Lung (tissue), 12 donors: ENCODE results near the gene DHRS3. TPM values are rescaled to one million over a fixed set of nuclear protein-coding genes. Genes with fewer than 3 reads are reported as not detected.

ENCODE experiments used
- ATAC-seq: fragments of 200-7000 bp; cut with Tn5 transposase; one replicate; pipeline ENCODE4 v1.9.1; 2020; ENCODE audit warnings: moderate number of reproducible peaks; ENCODE audit not compliant: insufficient read depth, low FRiP score
- DNase-seq, 3 donors: peaks; one replicate each; pipeline ENCODE4 v3.0.0-alpha.2; 2013 to 2017
- H3K27ac ChIP-seq, 2 donors: one replicate each; pipeline ENCODE4 v1.5.1; 2013; ENCODE audit warnings: mild to moderate bottlenecking in 2 of 2, moderate library complexity in 2 of 2, control low read depth in 1 of 2, inconsistent platforms in 1 of 2, low read depth in 1 of 2, low read length in 1 of 2
- H3K27me3 ChIP-seq, 3 donors: one replicate each; pipeline ENCODE4 v1.5.1; 2013; ENCODE audit warnings: low read length in 2 of 3; ENCODE audit not compliant: control insufficient read depth in 3 of 3, insufficient read depth in 3 of 3
- H3K36me3 ChIP-seq, 4 donors: one replicate each; pipeline ENCODE4 v1.5.1; 2013; ENCODE audit warnings: low read length in 4 of 4, mild to moderate bottlenecking in 1 of 4, moderate library complexity in 1 of 4; ENCODE audit not compliant: control insufficient read depth in 4 of 4, insufficient read depth in 4 of 4
- H3K4me1 ChIP-seq, 5 donors: one replicate each; pipeline ENCODE4 v1.5.1; 2013; ENCODE audit warnings: low read length in 5 of 5, mild to moderate bottlenecking in 2 of 5, moderate library complexity in 1 of 5; ENCODE audit not compliant: control insufficient read depth in 5 of 5, insufficient read depth in 5 of 5
- H3K4me3 ChIP-seq: one replicate; pipeline ENCODE4 v1.5.1; 2013; ENCODE audit warnings: mild to moderate bottlenecking, control low read depth, moderate library complexity
- H3K9ac ChIP-seq, 2 donors: one replicate each; pipeline ENCODE4 v1.5.1; 2013; ENCODE audit warnings: low read length in 2 of 2, control low read depth in 1 of 2; ENCODE audit not compliant: insufficient read depth in 1 of 2
- H3K9me3 ChIP-seq, 4 donors: one replicate each; pipeline ENCODE4 v1.5.1; 2013; ENCODE audit warnings: low read length in 3 of 4, mild to moderate bottlenecking in 1 of 4, moderate library complexity in 1 of 4; ENCODE audit not compliant: control insufficient read depth in 4 of 4, insufficient read depth in 3 of 4
- CTCF ChIP-seq: IDR thresholded peaks from 2 replicates; pipeline ENCODE4 v1.5.1; 2012; ENCODE audit warnings: mild to moderate bottlenecking; ENCODE audit errors: control extremely low read depth, extremely low read depth
- WGBS, 2 donors: extraction: QIAGEN DNeasy Blood & Tissue Kit; methylation state at CpG; one replicate each; pipeline ENCODE4 v1.1.7; 2013; 5-methylcytosine and 5-hydroxymethylcytosine counted together
- polyA plus RNA-seq, 2 donors: library from polyadenylated mRNA; stranded (reverse); fragments of 200-250 nt; gene quantifications; one replicate each; pipeline ENCODE4 v1.2.1, GENCODE V29; 2013
- total RNA-seq, 2 donors: library from RNA; depleted of rRNA in 1 of 2; stranded (reverse); fragments of >200 nt in 1 of 2; gene quantifications; one replicate each; pipeline ENCODE4 v1.2.1, GENCODE V29; 2014 to 2021
- donor health status: control.
- donor health status: control.
- donor health status: Bipolar disorder and iron deficiency.
- donor health status: healthy.
- donor health status: DM: yes; HTN: yes; CAD: no.

The DHRS3 gene
- total and polyA plus RNA-seq, 4 donors: 56.7 to 109 (median 79.8) TPM

- Histone ChIP-seq H3K27ac (no peak overlapping the region), H3K4me1 (peaks cover 0 to 18% (median 14%) of the 10 kb centered on the region in 5 donors), H3K36me3 (no peaks in the 10 kb centered on the region), H3K9ac (no peak overlapping the region), H3K27me3 (no peaks in the 10 kb centered on the region), H3K9me3 (no peaks in the 10 kb centered on the region), H3K4me3 (no peak overlapping the region)
- no peak for TF ChIP-seq CTCF
- ATAC-seq: no peak
- DNase-seq: no peak
- WGBS, 2 donors: 82 to 91% methylated on average over 3 of the region's 3 CpGs
These were observed 88.3 kb downstream of the DHRS3 start for GRCh38 chr1:12529640-12530174.

- Histone ChIP-seq H3K9ac (no peak overlapping the region), H3K27me3 (no peaks in the 10 kb centered on the region), H3K4me3 (no peak overlapping the region), H3K36me3 (no peaks in the 10 kb centered on the region), H3K27ac (peak overlapping the region in 1 of 2 donors; percentile 61), H3K4me1 (peaks cover 0 to 18% (median 14%) of the 10 kb centered on the region in 5 donors), H3K9me3 (no peaks in the 10 kb centered on the region)
- WGBS, 2 donors: 61 to 77% methylated on average over 24 of the region's 24 CpGs
- no peak for TF ChIP-seq CTCF
- ATAC-seq (peak; percentile 59), DNase-seq (peak; percentile 84 to 92 (median 85))
These were observed 89.8 kb downstream of the DHRS3 start for GRCh38 chr1:12528021-12528852.

- Histone ChIP-seq H3K4me3 (no peak overlapping the region), H3K27ac (peak overlapping the region in 1 of 2 donors; percentile 61), H3K9ac (no peak overlapping the region), H3K9me3 (no peaks in the 10 kb centered on the region), H3K27me3 (no peaks in the 10 kb centered on the region), H3K36me3 (no peaks in the 10 kb centered on the region), H3K4me1 (peaks cover 0 to 18% (median 14%) of the 10 kb centered on the region in 5 donors)
- WGBS, 2 donors: 95 to 96% methylated on average over 16 of the region's 16 CpGs
- DNase-seq (no peak), ATAC-seq (no peak)
- TF ChIP-seq CTCF: no peak
These were observed 90.4 kb downstream of the DHRS3 start for GRCh38 chr1:12527564-12527963.
